ENCODE data around the gene STX2.
A peak's percentile ranks its signal among the peaks of the same experiment; 100 is the strongest.
"Not testable (repeated sequence)": the region's sequence is repeated elsewhere in the genome, so short reads cannot be mapped to it uniquely, and the experiment has no call there.

Gene STX2

GRCh38 chr12:130838951-130839769, at the start of gene STX2:
Gene STX2 (minus strand): TSS chr12:130839250. CDS start chr12:130839099, 151 bp downstream.
- DNase-seq (ENCODE audit: low read depth) = peak; percentile 84

DNA sequence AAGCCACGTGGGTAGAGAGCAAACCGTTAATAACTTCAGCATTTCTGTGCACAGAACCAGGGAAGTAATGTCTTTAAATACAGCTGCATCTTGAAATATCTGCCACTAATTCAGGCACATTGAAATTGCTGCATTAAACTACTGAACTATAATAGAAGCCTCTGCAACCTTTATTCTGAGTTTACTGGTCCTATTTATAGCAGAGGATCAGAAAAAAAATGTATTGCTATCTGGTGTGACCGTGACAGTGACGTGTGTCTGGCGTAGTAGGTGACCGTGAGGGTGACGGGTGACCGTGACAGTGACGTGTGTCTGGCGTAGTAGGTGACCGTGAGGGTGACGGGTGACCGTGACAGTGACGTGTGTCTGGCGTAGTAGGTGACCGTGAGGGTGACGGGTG, 48.1 kb upstream of the STX2 start:
- DNase-seq (ENCODE audit: low read depth) = not testable (repeated sequence)

DNA sequence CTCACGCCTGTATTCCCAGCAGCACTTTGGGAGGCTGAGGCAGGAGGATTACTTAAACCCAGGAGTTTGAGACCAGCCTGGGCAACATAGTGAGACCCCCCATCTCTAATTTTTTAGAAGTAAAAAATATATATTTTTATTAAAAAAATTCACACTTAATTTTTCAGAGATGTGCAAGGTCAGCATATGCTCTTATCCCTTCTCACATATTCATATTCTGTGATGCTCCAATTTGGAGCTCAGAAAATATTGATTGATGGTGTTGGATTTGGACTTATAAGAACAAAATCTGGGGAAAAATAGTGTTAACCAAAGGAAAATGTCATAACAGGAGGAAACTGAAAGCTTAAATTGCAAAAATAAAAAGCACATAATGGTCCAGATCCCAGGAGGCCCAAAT, 42.5 kb upstream of the STX2 start:
- no peak for DNase-seq (ENCODE audit: low read depth)

GRCh38 chr12:130881046-130881445, 42.0 kb upstream of the STX2 start:
- no peak for DNase-seq (ENCODE audit: low read depth)

DNA sequence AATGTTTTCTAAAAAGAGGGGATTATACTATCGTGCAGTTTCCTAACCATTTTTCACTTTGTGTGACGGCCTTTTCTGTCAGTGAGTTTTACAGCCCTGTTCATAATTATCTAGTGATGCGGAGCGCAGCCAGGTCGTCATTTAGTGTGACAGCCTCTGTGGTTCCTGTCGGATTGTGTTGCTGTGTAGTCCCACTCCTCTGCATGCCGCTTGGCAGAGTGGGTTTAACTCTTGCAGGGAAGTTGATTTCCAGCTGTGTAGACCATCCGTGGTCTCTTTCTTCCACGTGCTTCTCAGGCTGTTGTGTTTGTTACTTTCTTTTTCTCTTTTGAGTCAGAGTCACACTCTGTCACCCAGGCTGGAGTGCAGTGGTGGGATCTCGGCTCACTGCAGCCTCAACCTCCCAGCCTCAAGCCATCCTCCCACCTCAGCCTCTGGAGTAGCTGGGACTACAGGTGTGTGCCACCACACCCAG, 41.4 kb upstream of the STX2 start:
- no peak for DNase-seq (ENCODE audit: low read depth)

- no peak for DNase-seq (ENCODE audit: low read depth)
Measured at GRCh38 chr12:130879781-130880389, 40.8 kb upstream of the STX2 start.

DNA sequence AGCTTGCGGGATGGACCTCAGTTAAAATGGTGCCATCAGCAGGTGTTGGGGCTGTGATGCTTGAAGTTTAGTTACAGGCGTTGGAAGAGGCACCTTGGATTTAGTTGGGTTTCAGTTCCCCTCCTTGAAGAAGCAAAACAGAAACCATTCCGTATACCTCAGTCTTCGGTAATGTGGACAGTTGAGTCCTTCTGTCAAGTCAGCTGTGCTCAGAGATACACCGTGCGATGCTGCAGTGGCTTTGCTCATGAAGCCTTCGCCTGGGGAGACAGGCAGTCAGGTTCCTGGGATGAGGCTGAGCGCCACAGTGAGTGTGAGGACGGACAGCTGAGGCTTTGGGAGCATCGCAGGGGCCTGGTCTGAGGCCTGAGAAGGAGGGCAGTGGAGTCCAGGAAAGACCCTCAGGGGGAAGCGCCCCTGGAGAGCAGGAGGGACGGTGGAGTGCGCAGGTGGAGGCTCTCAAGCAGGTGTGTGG, 40.2 kb upstream of the STX2 start:
- DNase-seq (ENCODE audit: low read depth) = peak; percentile 8

- DNase-seq (ENCODE audit: low read depth) = peak; percentile 12
Measured at GRCh38 chr12:130878193-130879185, 39.4 kb upstream of the STX2 start.

GRCh38 chr12:130877333-130877732, 38.3 kb upstream of the STX2 start:
- no peak for DNase-seq (ENCODE audit: low read depth)

DNA sequence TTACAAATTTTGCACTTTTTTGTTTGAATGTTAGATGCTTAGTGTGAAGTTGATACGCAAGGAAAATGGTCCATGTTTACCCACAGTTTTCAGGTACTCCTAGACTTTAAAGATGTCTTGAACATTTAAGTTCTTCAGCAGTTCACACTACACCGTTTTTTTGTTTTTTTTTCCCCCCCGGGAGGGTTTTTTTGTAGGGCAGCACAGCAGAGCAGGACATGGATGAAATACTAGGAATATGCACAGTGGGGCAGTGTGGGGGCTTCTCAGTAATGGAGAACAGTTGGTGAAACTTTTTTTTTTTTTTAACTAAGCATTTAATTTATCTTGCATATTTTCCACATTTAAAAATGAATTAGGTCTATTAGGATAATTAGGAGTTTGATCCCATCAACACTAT, 37.7 kb upstream of the STX2 start:
- peak; percentile 22 for DNase-seq (ENCODE audit: low read depth)

- no peak for DNase-seq (ENCODE audit: low read depth)
Measured at GRCh38 chr12:130876297-130876696, 37.2 kb upstream of the STX2 start.

GRCh38 chr12:130875708-130876107, 36.7 kb upstream of the STX2 start:
- not testable (repeated sequence) for DNase-seq (ENCODE audit: low read depth)

DNA sequence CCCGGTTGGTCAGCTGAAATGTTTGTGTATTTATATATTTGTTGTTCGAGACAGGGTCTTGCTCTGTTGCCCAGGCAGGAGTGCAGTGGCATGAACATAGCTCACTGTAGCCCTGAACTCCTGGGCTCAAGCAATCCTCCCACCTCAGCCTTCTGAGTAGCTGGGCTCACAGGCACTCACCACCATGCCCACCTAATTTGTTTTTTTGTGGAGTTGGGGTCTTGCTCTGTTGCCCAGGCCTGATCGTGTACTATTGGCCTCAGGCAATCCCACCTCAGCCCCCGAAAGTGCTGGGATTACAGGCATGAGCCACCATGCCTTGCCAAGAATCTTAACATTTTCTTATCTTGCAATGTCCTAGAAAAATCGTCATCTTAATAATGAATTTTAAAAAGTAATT, 36.1 kb upstream of the STX2 start:
- DNase-seq (ENCODE audit: low read depth) = no peak

DNA sequence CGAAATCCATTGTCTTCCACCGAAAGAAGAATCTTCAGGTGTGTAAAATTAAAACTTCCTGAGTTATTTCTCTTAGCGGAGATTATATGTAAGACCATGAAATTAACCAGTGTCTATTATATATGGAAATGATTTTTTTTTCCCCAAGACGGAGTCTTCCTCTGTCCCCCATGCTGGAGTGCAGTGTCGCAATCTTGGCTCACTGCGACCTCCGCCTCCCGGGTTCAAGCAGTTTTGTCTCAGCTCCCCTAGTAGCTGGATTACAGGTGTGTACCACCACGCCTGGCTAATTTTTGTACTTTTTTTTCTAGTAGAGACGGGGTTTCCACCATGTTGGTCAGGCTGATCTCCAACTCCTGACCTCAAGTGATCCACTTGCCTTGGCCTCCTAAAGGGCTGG, 35.6 kb upstream of the STX2 start:
- DNase-seq (ENCODE audit: low read depth) = no peak

DNA sequence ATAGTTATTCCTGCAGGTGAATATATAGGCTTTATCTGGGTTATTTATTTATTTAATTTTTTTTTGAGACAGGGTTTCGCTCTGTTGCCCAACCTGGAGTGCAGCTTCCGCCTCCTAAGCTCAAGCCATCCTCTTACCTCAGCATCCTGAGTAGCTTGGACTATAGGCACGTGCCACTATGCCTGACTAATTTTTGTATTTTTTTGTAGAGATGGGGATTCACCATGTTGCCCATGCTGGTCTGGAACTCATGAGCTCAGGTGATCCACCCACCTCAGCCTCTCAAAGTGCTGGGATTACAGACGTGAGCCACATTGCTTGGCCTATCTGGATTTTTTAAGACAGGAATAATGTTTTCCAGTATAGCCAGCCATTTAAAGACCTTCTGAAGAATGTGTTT, 34.8 kb upstream of the STX2 start:
- DNase-seq (ENCODE audit: low read depth) = no peak

GRCh38 chr12:130873106-130873795, 34.2 kb upstream of the STX2 start:
- peak; percentile 32 for DNase-seq (ENCODE audit: low read depth)

- peak; percentile 35 for DNase-seq (ENCODE audit: low read depth)
Measured at GRCh38 chr12:130872179-130873096, 33.4 kb upstream of the STX2 start.

- DNase-seq (ENCODE audit: low read depth) = peak; percentile 92
Measured at GRCh38 chr12:130871286-130872178, 32.5 kb upstream of the STX2 start, which contains the start of gene RAN. Gene RAN (plus strand): TSS chr12:130872066. CDS start chr12:130872594, 528 bp downstream.
